Right ventricle myocardium inferior (tissue), 1 donor: Measurements from ENCODE around the gene SDR42E1. TPM values are rescaled to one million over a fixed set of nuclear protein-coding genes. Genes with fewer than 3 reads are reported as not detected.

ENCODE experiments used
- ATAC-seq: fragments of 200-7000 bp; cut with Tn5 transposase; one replicate; pipeline ENCODE4 v1.9.1; 2020; ENCODE audit warnings: mild to moderate bottlenecking, moderate library complexity
- DNase-seq: peaks from one replicate; pipeline ENCODE4 v3.0.0; 2021; ENCODE audit errors: missing footprints
- intact Hi-C: fragments of 100-400 bp; cut with DNase I; formaldehyde crosslinking; loops from one replicate; pipeline ENCODE4 v1.11.0; 2022
- total RNA-seq: library from RNA; stranded (reverse); fragmentation: NEBNext Ultra II Directional; extraction: Animal tissue kit (Norgen Biotek cat#: 25700); gene quantifications from one replicate; pipeline ENCODE4 v1.2.1, GENCODE V29; 2021
- donor health status: DM: no; HTN: yes; CAD: no; lungs with severe emphysema.

The SDR42E1 gene
- total RNA-seq, 1 donor from 2014 or later: 0.43 TPM

- intact Hi-C loops: no loop called here
- ATAC-seq: no peak
- DNase-seq: no peak
These were observed 46.5 kb downstream of the SDR42E1 start for GRCh38 chr16:81964808-81965207.

GRCh38 chr16:81956213-81956948 is 54.9 kb downstream of the SDR42E1 start:
- peak; percentile 70 for DNase-seq
- no peak for ATAC-seq
- intact Hi-C loops: no loop called here

GRCh38 chr16:81951564-81951963 is 59.7 kb downstream of the SDR42E1 start:
- DNase-seq: no peak
- intact Hi-C loops: no loop called here
- ATAC-seq: no peak

GRCh38 chr16:81946206-81946605 is 65.1 kb downstream of the SDR42E1 start:
- DNase-seq: no peak
- no peak for ATAC-seq
- intact Hi-C loops: no loop called here

- no peak for ATAC-seq
- intact Hi-C loops: no loop called here
- DNase-seq: no peak
These were observed 65.6 kb downstream of the SDR42E1 start for GRCh38 chr16:81945665-81946064.

GRCh38 chr16:81942007-81942601 is 69.2 kb downstream of the SDR42E1 start:
- ATAC-seq: no peak
- no peak for DNase-seq
- intact Hi-C loops: loop anchor here (5.0 kb wide), 1 partner anchor 120 kb away; no protein-coding TSS in a partner anchor

- no peak for ATAC-seq
- DNase-seq: no peak
- intact Hi-C loops: loop anchor here (1.0 to 5.0 kb wide), 2 partner anchors 121 to 290 kb away; no protein-coding TSS in a partner anchor
These were observed 70.3 kb downstream of the SDR42E1 start for GRCh38 chr16:81940781-81941560.

GRCh38 chr16:81939164-81940056 is 71.9 kb downstream of the SDR42E1 start:
- intact Hi-C loops: loop anchor here (5.0 kb wide), 2 partner anchors 47 to 123 kb away; no protein-coding TSS in a partner anchor
- ATAC-seq (no peak), DNase-seq (no peak)

Other genes with a start within 250 kb of the SDR42E1 start
- 6.9 TPM for gene PLCG2, start 232.2 kb downstream of the SDR42E1 start, total RNA-seq
- gene HSD17B2, start 23.8 kb upstream of the SDR42E1 start, total RNA-seq: not detected
- 9.6 TPM for gene MPHOSPH6, start 158.8 kb upstream of the SDR42E1 start, total RNA-seq